NCI-H226 (cell line): Measurements from ENCODE around the gene GAP43.

Source experiments
- DNase-seq: peaks from one replicate; pipeline ENCODE4 v3.0.0-alpha.2; 2015

The GAP43 gene

DNA sequence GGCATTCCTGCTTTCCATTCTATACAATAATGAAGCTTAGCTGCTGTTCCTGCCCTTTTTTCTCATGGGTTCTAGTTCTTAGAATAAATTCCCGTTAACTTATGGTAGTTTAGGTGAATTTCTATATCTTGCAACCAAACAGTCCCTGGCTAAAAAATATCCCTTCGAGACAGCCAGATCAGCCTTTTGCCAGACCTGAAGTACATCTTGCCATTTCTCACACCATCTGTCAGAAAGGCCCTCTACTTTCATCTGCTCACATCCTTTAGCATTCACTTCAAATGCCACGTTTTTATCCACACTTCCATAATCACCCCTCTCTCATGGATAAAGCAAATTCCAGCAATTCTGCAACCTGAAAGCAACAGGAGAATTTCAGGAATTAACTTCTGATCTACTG, 145.4 kb downstream of the GAP43 start:
- no peak for DNase-seq
